ENCODE measurements around the gene ADK.

Gene ADK

GRCh38 chr10:74529205-74529604 lies 378.2 kb downstream of the ADK start:
- Histone ChIP-seq H3K36me3 (no peaks in the 10 kb centered on the region), H3K27me3 (no peaks in the 10 kb centered on the region), H3K9me3 (no peaks in the 10 kb centered on the region), H3K4me3 (ENCODE audit: low read depth in 1 of 2, low read length in 1 of 2) (no peak overlapping the region), H3K4me1 (ENCODE audit: control insufficient read depth in 1 of 2, insufficient read depth in 1 of 2, low read depth in 1 of 2, low read length in 1 of 2) (peaks cover 0 to 4% of the 10 kb centered on the region in 2 experiments), H3K27ac (no peak overlapping the region)
- TF ChIP-seq CTCF (IDR thresholded peaks at IDR 0.05), result no peak

GRCh38 chr10:74530981-74531380 lies 380.0 kb downstream of the ADK start:
- H3K4me1 ChIP-seq (ENCODE audit: control insufficient read depth in 1 of 2, insufficient read depth in 1 of 2, low read depth in 1 of 2, low read length in 1 of 2), result peaks cover 0 to 4% of the 10 kb centered on the region in 2 experiments
- no peak for TF ChIP-seq CTCF (IDR thresholded peaks at IDR 0.05)
- H3K36me3 ChIP-seq, result no peaks in the 10 kb centered on the region
- no peaks in the 10 kb centered on the region for H3K27me3 ChIP-seq
- no peak overlapping the region for H3K27ac ChIP-seq
- H3K4me3 ChIP-seq (ENCODE audit: low read depth in 1 of 2, low read length in 1 of 2), result no peak overlapping the region
- no peaks in the 10 kb centered on the region for H3K9me3 ChIP-seq

- no peak overlapping the region for H3K4me3 ChIP-seq (ENCODE audit: low read depth in 1 of 2, low read length in 1 of 2)
- no peaks in the 10 kb centered on the region for H3K27me3 ChIP-seq
- no peak for TF ChIP-seq CTCF (IDR thresholded peaks at IDR 0.05)
- H3K4me1 ChIP-seq (ENCODE audit: control insufficient read depth in 1 of 2, insufficient read depth in 1 of 2, low read depth in 1 of 2, low read length in 1 of 2), result no peaks in the 10 kb centered on the region
- H3K36me3 ChIP-seq, result no peaks in the 10 kb centered on the region
- H3K27ac ChIP-seq, result no peak overlapping the region
- H3K9me3 ChIP-seq, result no peaks in the 10 kb centered on the region
Measured at GRCh38 chr10:74539317-74539716, 388.3 kb downstream of the ADK start.

- no peaks in the 10 kb centered on the region for H3K27me3 ChIP-seq
- no peaks in the 10 kb centered on the region for H3K36me3 ChIP-seq
- no peak overlapping the region for H3K4me3 ChIP-seq (ENCODE audit: low read depth in 1 of 2, low read length in 1 of 2)
- no peak for TF ChIP-seq CTCF (IDR thresholded peaks at IDR 0.05)
- H3K9me3 ChIP-seq, result no peaks in the 10 kb centered on the region
- no peak overlapping the region for H3K27ac ChIP-seq
- no peaks in the 10 kb centered on the region for H3K4me1 ChIP-seq (ENCODE audit: control insufficient read depth in 1 of 2, insufficient read depth in 1 of 2, low read depth in 1 of 2, low read length in 1 of 2)
Measured at GRCh38 chr10:74541375-74541774, 390.4 kb downstream of the ADK start.

GRCh38 chr10:74542077-74542476 lies 391.1 kb downstream of the ADK start:
- no peak for TF ChIP-seq CTCF (IDR thresholded peaks at IDR 0.05)
- no peaks in the 10 kb centered on the region for H3K27me3 ChIP-seq
- no peaks in the 10 kb centered on the region for H3K9me3 ChIP-seq
- no peak overlapping the region for H3K27ac ChIP-seq
- no peaks in the 10 kb centered on the region for H3K36me3 ChIP-seq
- no peak overlapping the region for H3K4me3 ChIP-seq (ENCODE audit: low read depth in 1 of 2, low read length in 1 of 2)
- H3K4me1 ChIP-seq (ENCODE audit: control insufficient read depth in 1 of 2, insufficient read depth in 1 of 2, low read depth in 1 of 2, low read length in 1 of 2), result no peaks in the 10 kb centered on the region

- no peaks in the 10 kb centered on the region for H3K36me3 ChIP-seq
- H3K9me3 ChIP-seq, result no peaks in the 10 kb centered on the region
- no peaks in the 10 kb centered on the region for H3K27me3 ChIP-seq
- no peak overlapping the region for H3K27ac ChIP-seq
- no peaks in the 10 kb centered on the region for H3K4me1 ChIP-seq (ENCODE audit: control insufficient read depth in 1 of 2, insufficient read depth in 1 of 2, low read depth in 1 of 2, low read length in 1 of 2)
- H3K4me3 ChIP-seq (ENCODE audit: low read depth in 1 of 2, low read length in 1 of 2), result no peak overlapping the region
- TF ChIP-seq CTCF (IDR thresholded peaks at IDR 0.05), result no peak
Measured at GRCh38 chr10:74543276-74543675, 392.3 kb downstream of the ADK start.

All from neutrophil (primary cell).